Muscle of arm (tissue), 12 donors: ENCODE data around the gene F10. TPM values are rescaled to one million over a fixed set of nuclear protein-coding genes. Genes with fewer than 3 reads are reported as not detected.

Experiments
- DNase-seq: peaks from one replicate; pipeline ENCODE4 v3.0.0-alpha.2; 2013
- polyA plus RNA-seq, 12 donors: library from polyadenylated mRNA; unstranded; fragments of 120-200 nt; gene quantifications; one replicate each; pipeline ENCODE4 v1.2.1, GENCODE V29; 2013; ENCODE audit not compliant: insufficient read length in 12 of 12

F10 gene
- polyA plus RNA-seq, 12 donors: 11.8 to 38.1 (median 17.9) TPM; not detected in 1

DNA sequence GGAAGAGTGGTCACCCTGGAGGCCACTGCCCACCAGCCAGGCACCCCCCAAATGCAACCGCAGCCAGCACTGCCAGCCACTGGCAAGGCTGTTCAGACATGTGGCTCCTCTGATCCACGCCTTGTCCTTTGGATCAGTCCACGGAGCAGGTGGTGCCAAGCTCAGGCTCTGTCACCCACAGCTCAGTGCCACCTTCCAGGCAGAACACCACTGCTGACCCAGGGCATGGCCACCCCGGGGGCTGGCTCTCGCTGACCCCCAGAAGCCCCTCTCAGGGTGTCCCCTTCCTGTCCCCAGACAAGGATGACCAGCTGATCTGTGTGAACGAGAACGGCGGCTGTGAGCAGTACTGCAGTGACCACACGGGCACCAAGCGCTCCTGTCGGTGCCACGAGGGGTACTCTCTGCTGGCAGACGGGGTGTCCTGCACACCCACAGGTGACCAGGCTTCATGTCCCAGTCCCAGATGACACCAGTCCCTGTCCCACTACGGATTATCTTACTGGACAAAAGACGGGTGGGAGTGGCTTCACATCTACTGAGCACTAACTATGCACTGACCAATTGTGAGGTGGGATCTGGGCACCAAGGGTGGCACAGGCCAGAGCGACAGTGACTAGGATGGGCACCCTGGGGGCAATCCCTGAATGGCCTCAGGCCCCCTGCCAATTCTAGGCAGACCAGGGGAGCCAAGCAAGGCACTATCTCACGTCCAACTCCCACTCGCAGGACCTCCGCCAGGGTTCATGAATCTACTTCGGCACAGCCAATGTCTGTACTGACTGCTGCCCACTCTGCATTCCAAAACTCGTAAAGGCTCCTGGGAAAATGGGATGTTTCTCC lies 7.0 kb upstream of the F10 start:
- no peak for DNase-seq

- no peak for DNase-seq
Observed at GRCh38 chr13:113116206-113116800, 6.3 kb upstream of the F10 start.

DNA sequence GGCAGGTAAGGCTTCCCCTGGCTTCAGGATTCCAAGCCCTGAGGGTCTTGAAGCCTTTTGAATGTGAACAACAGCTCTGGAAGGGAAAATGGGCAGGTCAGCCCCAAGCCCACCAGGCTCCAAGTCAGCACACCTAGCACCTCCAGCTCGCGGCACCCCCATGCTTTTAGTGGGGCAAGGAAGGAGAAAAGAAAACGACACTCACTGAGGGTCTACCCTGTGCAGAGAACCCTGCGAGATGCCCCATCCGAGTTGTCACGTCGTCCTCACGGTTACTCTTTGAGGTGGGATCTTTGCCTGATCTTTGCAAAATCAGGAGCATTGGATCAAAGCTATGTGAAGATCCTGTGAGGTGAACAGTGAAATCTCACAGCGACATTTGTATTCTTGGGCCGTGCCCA lies 5.7 kb upstream of the F10 start:
- DNase-seq: no peak

GRCh38 chr13:113117335-113117872 lies 5.2 kb upstream of the F10 start:
- no peak for DNase-seq

DNA sequence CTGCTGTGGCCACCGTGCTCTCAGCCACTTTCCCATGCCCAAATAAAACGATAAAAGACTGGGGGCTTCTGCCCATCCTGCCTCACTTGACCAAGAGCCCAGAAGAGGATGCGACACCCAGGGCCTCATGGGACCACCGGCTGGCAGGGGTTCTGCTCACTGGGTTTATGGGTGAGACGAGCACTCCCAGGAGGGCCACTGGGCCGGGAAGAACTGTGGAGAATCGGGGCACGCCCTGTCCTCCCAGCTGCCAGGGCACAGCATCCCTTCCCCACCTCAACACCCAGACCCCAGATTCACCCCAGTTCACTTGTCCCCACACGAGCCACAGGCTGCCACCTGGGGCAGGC lies 4.7 kb upstream of the F10 start:
- DNase-seq: no peak

GRCh38 chr13:113118261-113119021 lies 4.2 kb upstream of the F10 start:
- DNase-seq: no peak

DNA sequence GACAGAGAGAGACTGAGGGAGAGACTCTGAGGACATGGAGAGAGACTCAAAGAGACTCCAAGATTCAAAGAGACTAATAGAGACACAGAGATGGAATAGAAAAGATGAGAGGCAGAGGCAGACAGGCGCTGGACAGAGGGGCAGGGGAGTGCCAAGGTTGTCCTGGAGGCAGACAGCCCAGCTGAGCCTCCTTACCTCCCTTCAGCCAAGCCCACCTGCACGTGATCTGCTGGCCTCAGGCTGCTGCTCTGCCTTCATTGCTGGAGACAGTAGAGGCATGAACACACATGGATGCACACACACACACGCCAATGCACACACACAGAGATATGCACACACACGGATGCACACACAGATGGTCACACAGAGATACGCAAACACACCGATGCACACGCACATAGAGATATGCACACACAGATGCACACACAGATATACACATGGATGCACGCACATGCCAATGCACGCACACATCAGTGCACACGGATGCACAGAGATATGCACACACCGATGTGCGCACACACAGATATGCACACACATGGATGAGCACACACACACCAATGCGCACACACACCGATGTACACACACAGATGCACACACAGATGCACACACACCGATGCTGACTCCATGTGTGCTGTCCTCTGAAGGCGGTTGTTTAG lies 3.3 kb upstream of the F10 start:
- DNase-seq: no peak

DNA sequence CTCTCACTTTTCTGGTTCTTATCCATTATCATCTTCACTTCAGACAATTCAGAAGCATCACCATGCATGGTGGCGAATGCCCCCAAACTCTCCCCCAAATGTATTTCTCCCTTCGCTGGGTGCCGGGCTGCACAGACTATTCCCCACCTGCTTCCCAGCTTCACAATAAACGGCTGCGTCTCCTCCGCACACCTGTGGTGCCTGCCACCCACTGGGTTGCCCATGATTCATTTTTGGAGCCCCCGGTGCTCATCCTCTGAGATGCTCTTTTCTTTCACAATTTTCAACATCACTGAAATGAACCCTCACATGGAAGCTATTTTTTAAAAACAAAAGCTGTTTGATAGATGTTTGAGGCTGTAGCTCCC lies 2.8 kb upstream of the F10 start:
- DNase-seq: no peak

DNA sequence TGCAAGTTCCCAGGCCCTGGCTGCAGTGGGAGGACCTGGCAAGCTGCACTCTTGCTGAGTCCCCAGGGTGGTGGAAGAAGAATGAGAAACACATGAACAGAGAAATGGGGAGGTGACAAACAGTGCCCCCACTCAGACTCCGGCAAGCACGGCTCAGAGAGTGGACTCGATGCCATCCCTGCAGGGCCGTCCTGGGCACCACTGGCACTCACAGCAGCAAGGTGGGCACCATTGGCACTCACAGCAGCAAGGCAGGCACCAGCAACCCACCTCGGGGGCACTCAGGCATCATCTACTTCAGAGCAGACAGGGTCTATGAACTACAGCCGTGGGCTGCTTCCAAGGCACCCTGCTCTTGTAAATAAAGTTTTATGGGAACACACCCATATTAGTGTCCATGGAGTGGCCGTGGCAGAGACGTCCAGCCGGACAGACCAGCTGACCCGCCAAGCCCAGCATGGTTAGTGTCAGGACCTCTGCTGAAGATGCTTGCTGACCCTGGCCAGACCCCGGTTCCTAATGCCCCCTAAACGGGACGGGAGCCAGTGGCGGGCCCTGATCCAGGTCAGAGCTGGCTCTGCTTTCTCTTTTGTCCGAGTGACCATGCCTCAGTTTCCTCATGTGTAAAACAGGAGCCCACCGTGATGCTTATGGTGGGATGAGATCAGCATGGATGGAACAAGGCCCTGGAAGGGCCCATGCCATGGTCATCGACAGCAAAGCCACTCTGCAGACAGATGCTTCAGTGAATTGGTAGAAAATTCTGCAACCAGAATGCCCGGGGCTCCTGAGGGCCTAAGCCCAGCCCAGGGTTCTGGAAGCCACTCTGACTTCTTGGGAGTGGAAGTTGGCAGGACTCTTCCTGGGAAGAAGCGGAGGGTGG lies 2.1 kb upstream of the F10 start:
- DNase-seq: no peak

DNA sequence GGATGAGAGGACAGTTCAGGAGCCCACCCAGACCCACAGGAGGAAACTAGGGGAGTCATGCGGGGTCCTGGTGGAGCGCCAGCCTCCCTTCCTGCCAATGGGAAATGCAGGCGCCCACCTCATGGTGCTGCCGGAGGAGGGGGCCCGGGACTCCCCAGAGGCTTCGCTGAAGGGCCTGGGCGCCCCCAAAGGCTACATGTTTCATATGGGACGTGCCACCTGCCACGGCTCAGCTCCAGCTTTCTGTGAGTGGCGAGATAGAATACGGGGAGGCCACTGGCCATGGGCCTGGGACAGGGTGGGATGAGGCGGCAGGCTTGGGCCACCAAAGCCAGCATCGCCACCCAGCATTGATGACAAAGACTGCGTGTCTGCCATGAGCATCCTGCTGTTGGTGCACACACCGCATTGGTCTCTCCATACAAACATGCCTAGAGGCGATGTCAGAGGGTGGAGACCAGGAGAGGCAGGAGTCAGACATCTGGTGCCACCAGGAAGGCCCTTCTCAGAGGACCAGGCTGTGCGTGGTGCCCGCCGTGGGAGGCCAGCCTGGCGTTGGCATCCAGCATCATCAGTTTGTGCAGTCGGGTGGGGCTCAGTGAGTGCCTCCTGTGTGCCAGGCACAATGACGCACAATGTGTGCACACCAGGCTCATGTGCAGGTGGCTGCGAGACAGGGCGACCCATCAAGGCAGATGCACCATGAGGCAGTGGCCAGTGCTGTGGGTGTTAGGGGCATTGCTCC lies 1.2 kb upstream of the F10 start:
- DNase-seq: no peak

DNA sequence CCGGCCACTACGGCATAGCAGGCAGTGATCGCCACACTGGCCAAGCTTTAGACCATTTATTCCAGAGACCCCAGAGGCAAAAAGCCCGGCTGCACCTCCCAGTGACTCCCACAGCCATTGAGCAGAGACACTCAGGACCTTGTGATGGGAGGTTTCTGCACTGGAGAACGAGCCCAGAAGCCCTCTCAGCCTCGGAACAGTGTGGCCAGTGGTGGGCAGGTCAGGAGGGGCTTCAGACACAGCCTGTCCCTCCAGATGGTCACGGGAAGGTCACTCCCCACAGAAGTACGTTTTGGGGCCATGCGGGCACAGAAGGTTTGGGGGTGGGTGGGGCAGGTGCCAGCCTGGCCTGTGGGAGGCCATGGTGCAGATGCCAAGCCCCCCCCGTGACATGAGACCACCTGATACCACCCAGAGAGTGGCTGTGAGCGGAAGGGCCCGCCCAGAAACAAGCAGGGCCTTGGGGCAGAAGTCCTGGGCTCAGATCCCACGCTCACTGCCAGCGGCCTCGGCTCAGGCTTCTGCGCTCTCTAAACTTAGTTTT lies 599 bp upstream of the F10 start:
- no peak for DNase-seq

DNA sequence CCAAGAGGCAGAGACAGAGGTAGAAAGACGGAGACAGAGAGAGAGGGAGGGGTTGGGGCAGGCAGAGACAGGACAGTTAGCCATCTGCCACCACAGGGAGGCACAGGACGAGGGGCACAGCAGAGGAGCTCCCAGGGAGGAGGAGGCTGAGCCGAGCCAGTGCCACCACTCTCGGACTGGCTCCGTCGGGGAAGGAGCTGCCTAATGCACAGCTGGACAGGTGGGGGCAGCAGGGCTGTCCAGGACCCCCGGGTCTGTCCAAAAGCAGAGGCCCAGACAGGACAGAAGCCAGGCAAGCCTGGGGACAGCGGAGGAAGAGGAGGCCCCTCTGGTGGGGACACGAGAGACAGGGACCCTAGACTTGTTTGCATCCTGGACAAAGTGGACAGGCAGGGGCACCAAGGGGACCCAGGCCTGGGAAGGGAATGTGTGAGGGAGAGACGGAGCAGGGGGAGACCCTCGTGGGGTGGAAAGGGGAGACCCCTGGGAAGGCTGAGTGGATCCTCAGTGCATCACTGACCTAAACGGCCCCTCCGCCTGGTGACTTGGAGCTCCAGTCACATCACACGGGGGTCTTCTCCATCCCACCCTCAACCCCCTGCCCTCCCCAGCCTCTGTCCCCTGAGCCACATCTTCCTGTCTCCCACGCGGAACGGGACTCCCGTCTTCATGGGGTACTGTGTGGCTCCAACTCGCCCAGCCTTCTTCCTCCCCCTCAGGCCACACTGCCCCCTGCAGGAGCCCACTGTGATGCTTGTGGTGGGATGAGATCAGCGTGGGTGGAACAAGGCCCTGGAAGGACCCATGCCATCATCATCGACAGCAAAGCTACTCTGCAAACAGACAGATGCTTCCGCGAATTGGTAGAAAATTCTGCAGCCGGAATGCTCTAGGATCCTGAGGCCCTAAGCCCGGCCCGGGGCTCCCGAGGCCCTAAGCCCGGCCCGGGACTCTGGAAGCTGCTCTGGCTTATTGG lies 915 bp downstream of the F10 start:
- no peak for DNase-seq

DNA sequence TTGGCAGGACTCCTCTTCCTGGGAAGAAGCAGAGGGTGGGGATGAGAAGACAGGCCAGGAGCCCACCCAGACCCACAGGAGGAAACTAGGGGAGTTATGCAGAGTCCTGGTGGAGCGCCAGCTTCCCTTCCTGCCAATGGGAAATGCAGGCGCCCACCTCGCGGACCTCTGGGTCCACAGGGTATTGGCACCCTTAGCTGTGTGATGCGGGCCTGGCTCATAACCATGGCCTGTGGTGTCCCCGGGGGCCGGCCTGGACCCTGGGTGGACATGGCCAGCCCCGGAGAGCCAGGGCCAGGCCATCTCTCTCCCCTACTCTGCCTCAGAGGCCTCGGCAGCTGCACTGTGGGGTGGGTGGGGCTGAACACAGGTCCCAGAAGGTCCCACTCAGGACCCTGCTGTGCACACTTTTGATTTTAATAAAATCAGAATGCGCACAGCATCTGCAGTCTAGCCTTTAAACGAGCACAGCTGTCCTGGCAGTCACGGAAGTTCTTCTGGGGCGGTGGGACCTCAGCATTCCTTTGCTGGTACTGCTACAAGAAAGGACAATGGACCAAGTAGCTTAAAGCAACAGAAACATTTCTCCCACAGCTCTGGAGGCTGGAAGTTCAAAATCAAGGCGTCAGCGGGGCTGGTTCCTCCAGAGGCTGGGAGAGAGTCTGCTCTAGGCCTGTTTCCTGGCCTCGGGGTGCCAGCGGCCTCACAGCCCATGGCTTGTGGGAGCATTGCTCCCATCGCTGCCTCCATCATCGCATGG lies 1.8 kb downstream of the F10 start:
- DNase-seq: no peak

DNA sequence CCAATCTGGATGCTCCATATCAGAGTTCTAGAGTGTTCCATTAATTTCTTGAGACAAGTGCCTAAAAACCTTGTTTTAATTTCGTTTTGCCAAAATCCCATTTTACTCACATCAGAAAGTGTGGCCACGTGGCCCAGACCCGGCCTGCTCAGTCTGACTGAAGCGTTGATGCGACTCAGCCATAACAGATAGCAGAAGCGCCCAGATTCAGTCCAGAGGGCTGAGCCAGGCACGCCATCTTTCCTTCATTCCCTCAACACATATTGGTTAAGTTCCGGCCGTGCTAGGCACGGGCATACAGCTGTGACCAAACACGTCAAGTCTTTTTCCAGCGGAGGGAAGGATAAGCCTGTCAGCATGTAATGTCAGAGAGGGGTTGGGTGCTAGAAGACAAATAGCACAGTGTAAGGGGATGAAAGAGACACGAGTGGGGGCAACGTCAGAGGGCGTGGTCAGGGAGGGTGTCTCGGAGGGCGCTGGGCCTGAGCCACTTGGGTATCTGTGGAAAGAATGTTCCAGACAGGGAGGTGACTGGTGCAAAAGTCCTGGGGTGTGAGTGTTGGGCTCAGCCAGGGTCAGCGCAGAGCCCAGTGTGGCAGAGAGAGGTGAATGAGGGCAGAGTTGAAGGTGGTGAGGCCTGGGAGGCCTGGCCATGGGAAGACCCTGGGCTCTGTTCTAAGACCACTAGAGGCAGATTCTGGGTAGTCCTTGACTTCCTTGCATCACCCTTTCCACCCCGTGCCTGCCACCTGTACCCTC lies 3.1 kb downstream of the F10 start:
- no peak for DNase-seq

GRCh38 chr13:113126265-113127150 lies 3.9 kb downstream of the F10 start:
- no peak for DNase-seq

DNA sequence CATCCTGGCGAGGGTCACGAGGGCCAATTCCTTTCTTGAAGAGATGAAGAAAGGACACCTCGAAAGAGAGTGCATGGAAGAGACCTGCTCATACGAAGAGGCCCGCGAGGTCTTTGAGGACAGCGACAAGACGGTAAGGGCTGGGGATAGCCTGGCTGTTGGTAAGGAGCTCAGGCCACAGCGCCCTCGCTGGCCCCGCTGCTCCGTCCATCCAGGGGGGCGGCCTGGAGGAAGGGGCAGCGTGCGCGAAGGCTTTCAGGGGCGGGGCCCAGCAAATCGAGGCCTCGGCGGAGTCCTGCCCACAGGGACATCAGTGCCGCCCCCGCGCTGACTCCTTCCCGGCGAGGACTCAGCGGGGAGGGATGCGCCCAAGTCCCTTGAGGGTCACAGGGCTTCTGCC lies 6.9 kb downstream of the F10 start:
- DNase-seq: no peak
